Astrocyte of the cerebellum (primary cell): ENCODE results near the gene CCDC87.
A peak's percentile ranks its signal among the peaks of the same experiment; 100 is the strongest.
"Not testable (repeated sequence)": the region's sequence is repeated elsewhere in the genome, so short reads cannot be mapped to it uniquely, and the experiment has no call there.

Experiments used
- DNase-seq: peaks from one replicate; pipeline ENCODE4 v3.0.0-alpha.2; 2011; ENCODE audit warnings: low read depth
- H3K4me3 ChIP-seq: 2 replicates; pipeline ENCODE4 v1.5.1; 2011; ENCODE audit warnings: mild to moderate bottlenecking, low read depth, low read length, moderate library complexity
- CTCF ChIP-seq: IDR thresholded peaks from 2 replicates; pipeline ENCODE4 v1.5.1; 2012; ENCODE audit warnings: low read length, low read depth, moderate library complexity, mild to moderate bottlenecking; ENCODE audit errors: missing control alignments
- in situ Hi-C: cut with HindIII; loops from 2 replicates; pipeline ENCODE4 v1.10.0; 2017; ENCODE audit warnings: low sequenced_read_pairs

The CCDC87 gene

DNA sequence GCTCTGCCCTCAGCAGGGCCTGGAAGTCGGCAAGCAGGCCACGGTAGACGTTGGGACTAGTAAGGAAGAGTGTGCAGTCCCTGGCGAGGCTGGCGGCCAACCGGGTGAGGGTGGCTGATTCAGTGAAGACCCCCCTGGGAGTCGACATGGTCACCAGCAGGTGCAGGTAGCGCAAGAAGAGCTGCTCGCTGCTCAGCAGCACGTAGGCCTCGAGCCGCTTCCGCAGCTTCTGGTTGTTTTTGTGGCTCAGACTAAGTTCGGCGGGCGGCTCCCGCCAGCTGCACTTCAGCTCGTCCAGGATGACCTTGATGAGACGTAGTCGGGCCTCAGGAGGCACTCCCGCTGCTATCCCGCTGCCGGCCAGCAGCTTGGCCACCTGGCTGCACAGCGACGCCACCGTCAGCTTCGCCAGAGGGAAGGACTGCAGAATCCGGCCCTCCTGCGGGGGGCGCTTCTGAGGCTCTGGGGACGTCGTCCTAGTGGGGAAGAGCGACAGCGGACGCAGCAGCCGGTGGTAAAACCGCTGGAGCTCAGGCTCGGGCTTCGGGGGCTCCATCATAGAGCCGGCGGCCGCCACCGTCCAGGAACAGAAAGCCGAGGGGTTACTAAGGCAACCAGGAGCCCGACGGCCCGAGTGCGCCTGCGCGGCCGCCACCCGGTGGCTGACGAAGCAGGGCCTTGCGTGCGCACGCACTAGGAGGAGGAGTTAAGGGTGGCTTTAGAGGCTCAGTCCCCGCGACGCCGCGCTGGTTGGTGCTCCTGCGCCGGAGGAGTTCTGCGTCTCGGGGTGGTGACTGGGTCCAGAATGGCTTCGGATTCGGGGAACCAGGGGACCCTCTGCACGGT lies at the start of gene CCDC87, which contains the start of gene CCS:
Gene CCDC87 (minus strand): TSS at position 607 of the 846 bp plus-strand sequence. CDS start 48 bp downstream, at position 559.
Gene CCS (plus strand): TSS at position 729 of the 846 bp plus-strand sequence. CDS start 77 bp downstream, at position 806.
- peak; percentile 78 for DNase-seq
- peak; percentile 59 for TF ChIP-seq CTCF
- in situ Hi-C loops, result no loop called here
- peak within 1 kb of the TSS; percentile 69 for H3K4me3 ChIP-seq

GRCh38 chr11:66641834-66642233 lies 49.0 kb upstream of the CCDC87 start:
- TF ChIP-seq CTCF, result no peak
- no peak for DNase-seq
- in situ Hi-C loops, result no loop called here
- H3K4me3 ChIP-seq, result peak overlapping the region; percentile 68

- DNase-seq, in situ Hi-C loops: not testable (repeated sequence)
- peak overlapping the region; percentile 68 for H3K4me3 ChIP-seq
These were observed 47.0 kb upstream of the CCDC87 start for GRCh38 chr11:66639814-66640340.

- peak; percentile 9 for TF ChIP-seq CTCF
- H3K4me3 ChIP-seq, result peak overlapping the region; percentile 68
- in situ Hi-C loops, result no loop called here
- no peak for DNase-seq
These were observed 46.4 kb upstream of the CCDC87 start for GRCh38 chr11:66639066-66639813.

DNA sequence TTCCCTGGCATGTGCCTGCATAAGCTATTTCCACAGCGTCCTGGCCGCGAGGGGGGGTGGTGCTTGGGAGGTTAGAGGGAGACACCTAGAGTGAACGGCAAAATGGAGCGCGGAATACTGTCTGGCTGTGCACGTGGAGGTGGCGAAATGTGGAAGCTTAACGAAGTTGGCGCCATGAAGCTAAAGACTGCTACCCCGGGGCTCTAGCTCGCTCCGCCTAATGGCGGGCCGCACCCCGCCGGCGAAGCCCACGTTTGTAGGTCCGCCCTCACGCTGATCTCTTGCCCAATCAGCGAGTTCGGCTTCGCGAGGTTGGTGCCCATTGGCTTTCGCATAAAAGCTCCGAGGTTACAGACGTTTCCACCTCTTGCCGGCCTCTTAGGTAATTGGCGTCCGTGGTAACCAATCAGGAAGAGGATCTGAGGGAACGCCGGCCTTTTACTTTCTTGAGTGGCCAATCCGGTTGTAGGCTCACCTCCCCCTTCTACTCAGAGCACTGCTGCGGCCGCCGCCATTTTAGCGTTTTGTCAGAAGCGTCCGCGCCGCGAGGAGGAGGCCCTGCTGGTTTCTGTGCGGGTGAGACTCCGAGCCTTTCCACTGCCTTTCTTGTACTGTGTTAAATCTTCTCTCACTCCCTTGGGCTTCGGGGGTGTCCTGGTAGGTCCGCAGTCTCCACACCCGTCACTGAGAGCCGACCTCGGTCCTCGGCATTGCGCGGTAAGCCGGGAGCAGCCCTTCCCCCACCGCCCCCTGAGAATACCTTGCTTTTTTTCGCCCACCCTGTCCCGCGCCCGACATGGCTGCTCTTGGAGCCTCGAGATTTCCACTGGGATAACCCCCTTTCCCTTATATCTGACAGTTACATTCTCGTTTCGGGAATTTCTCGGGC lies 45.6 kb upstream of the CCDC87 start, which contains the start of gene RBM4:
Gene RBM4 (plus strand): TSS at position 527 of the 889 bp plus-strand sequence. CDS start 1,009 bp downstream, outside the sequence.
- H3K4me3 ChIP-seq, result peak within 1 kb of the TSS; percentile 68
- peak; percentile 100 for DNase-seq
- TF ChIP-seq CTCF, result peak; percentile 11
- in situ Hi-C loops, result no loop called here

GRCh38 chr11:66637557-66638176 lies 44.8 kb upstream of the CCDC87 start:
- DNase-seq, result no peak
- in situ Hi-C loops, result no loop called here
- peak overlapping the region; percentile 68 for H3K4me3 ChIP-seq
- no peak for TF ChIP-seq CTCF
